HPDE6-E6E7 (cell line): ENCODE results near the gene TMEM127.
"Not testable (repeated sequence)": the region's sequence is repeated elsewhere in the genome, so short reads cannot be mapped to it uniquely, and the experiment has no call there.

Source experiments
- DNase-seq: peaks from one replicate; pipeline ENCODE4 v3.0.0; 2011; ENCODE audit warnings: missing footprints; ENCODE audit errors: extremely low spot score

Gene TMEM127

GRCh38 chr2:96264086-96264485 lies 1.7 kb downstream of the TMEM127 start:
- no peak for DNase-seq

GRCh38 chr2:96262306-96262705 lies 3.5 kb downstream of the TMEM127 start:
- DNase-seq, result no peak

- DNase-seq, result no peak
Measured at GRCh38 chr2:96261328-96262003, 4.3 kb downstream of the TMEM127 start.

- DNase-seq, result peak; percentile 94
Measured at GRCh38 chr2:96260387-96261260, 5.2 kb downstream of the TMEM127 start.

- no peak for DNase-seq
Measured at GRCh38 chr2:96259497-96259921, 6.3 kb downstream of the TMEM127 start.

GRCh38 chr2:96258166-96259022 lies 7.4 kb downstream of the TMEM127 start:
- no peak for DNase-seq

- DNase-seq, result not testable (repeated sequence)
Measured at GRCh38 chr2:96257744-96258143, 8.1 kb downstream of the TMEM127 start.

- DNase-seq, result no peak
Measured at GRCh38 chr2:96256611-96257113, 9.1 kb downstream of the TMEM127 start.

GRCh38 chr2:96254571-96254970 lies 11.2 kb downstream of the TMEM127 start:
- no peak for DNase-seq

- DNase-seq, result no peak
Measured at GRCh38 chr2:96253006-96253405, 12.8 kb downstream of the TMEM127 start.

GRCh38 chr2:96252526-96252925 lies 13.3 kb downstream of the TMEM127 start:
- no peak for DNase-seq

GRCh38 chr2:96251721-96252292 lies 14.0 kb downstream of the TMEM127 start:
- no peak for DNase-seq

GRCh38 chr2:96250188-96250587 lies 15.6 kb downstream of the TMEM127 start:
- no peak for DNase-seq

GRCh38 chr2:96249654-96250053 lies 16.1 kb downstream of the TMEM127 start:
- no peak for DNase-seq

- DNase-seq, result no peak
Measured at GRCh38 chr2:96248624-96249023, 17.2 kb downstream of the TMEM127 start.

GRCh38 chr2:96247896-96248295 lies 17.9 kb downstream of the TMEM127 start:
- no peak for DNase-seq

- no peak for DNase-seq
Measured at GRCh38 chr2:96247009-96247408, 18.8 kb downstream of the TMEM127 start.

- DNase-seq, result no peak
Measured at GRCh38 chr2:96245609-96246390, 20.0 kb downstream of the TMEM127 start.

GRCh38 chr2:96243843-96244242 lies 22.0 kb downstream of the TMEM127 start:
- no peak for DNase-seq

GRCh38 chr2:96241900-96242611 lies 23.7 kb downstream of the TMEM127 start:
- DNase-seq, result peak; percentile 71
